ENCODE data around the gene FAXC.

DNA sequence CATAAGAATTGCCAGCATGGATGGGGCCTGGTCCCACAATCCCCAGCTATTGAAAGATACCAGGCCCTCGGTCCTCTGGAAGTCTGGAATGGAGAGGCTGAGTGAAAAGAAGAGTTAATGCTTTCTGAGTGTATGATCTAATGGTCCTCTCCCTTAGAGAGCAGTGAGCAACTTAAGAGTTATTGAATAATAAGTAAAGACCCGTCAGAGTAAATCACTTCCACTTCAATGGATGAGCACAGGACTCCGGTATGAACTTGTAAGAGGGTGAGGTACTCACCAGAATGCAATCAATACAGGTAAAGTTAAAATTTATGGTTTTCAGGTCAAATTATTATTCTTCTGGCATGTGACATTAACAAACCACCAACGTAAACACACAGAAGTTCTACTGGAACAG, 39.9 kb downstream of the FAXC start:
- TF ChIP-seq, protein P1, sequence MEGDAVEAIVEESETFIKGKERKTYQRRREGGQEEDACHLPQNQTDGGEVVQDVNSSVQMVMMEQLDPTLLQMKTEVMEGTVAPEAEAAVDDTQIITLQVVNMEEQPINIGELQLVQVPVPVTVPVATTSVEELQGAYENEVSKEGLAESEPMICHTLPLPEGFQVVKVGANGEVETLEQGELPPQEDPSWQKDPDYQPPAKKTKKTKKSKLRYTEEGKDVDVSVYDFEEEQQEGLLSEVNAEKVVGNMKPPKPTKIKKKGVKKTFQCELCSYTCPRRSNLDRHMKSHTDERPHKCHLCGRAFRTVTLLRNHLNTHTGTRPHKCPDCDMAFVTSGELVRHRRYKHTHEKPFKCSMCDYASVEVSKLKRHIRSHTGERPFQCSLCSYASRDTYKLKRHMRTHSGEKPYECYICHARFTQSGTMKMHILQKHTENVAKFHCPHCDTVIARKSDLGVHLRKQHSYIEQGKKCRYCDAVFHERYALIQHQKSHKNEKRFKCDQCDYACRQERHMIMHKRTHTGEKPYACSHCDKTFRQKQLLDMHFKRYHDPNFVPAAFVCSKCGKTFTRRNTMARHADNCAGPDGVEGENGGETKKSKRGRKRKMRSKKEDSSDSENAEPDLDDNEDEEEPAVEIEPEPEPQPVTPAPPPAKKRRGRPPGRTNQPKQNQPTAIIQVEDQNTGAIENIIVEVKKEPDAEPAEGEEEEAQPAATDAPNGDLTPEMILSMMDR (IDR thresholded peaks at IDR 0.05 in 4 of 5, conservative IDR thresholded peaks at IDR 0.05 in 1 of 5), result no peak
- TF ChIP-seq POLR2A (IDR thresholded peaks at IDR 0.05), result no peak
